Measurements from ENCODE around the gene FHL3.

The FHL3 gene

DNA sequence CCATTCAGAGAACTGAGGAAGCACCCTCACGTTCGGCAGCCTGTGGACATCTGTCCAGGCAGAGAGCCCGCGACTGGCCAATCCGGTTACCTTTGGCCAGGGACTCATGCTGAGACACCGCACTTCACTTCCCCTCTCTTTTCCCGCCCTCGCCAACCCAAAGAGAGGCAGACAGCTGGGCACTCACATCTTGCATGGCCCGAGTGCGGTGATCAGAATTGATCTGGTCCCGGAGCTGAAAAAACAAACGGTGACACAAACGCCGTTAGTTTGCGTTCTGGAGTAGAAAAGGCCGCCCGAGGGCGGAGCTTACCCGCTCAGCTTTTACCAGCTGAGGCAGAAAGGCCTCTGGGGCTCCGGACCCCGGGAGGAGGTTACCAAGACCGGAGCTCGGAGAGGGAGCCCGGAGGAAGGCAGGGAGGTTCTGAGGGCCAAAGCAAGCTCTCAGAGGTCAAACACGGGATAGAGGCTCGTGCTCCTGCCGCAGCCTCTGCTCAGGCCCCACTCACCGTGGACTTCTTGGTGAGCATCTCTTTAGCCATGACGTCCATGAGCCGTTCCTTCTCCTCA, 15.9 kb downstream of the FHL3 start:
- no peaks in the 10 kb centered on the region for H3K27me3 ChIP-seq (ENCODE audit: control insufficient read depth in 1 of 2, insufficient read depth in 1 of 2, low read length in 2 of 2)
- under 1% methylated on average over 30 of the region's 30 CpGs for WGBS
- peak overlapping the region; percentile 26 to 93 for H3K18ac ChIP-seq (ENCODE audit: low read depth in 1 of 2, low read length in 2 of 2)

DNA sequence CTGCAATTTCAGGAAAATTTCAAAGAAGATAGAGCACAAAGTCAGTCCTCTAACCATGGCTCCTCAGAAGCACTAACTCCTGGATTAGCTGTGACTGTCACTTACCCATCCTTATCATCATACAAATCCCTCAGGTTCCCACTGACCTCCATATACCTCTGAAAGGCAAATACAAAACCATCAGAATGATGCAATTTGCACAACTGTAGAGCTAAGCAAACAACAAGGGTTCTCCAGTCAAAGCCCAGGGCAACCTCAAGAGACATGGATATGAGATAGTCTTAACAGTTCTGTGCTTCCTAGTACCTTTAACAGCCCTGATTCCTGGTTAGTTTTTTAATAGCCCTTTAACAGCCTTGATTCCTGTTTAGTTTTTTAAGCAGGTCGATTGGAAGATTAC, 17.6 kb downstream of the FHL3 start:
- Histone ChIP-seq H2BK12ac (ENCODE audit: low read length in 2 of 2) (no peak overlapping the region), H4K8ac (ENCODE audit: low read length) (no peak overlapping the region), H3K27ac (ENCODE audit: low read length, poor library complexity, severe bottlenecking) (no peak overlapping the region), H2AK5ac (ENCODE audit: low read length, severe bottlenecking) (no peak overlapping the region), H3K18ac (ENCODE audit: low read depth in 1 of 2, low read length in 2 of 2) (no peak overlapping the region), H3K4ac (ENCODE audit: low read depth in 1 of 2, low read length in 2 of 2) (no peak overlapping the region), H2BK5ac (ENCODE audit: low read depth, low read length, poor library complexity, severe bottlenecking) (no peak overlapping the region), H4K91ac (ENCODE audit: low read length) (no peak overlapping the region), H3K4me2 (ENCODE audit: low read length, poor library complexity, severe bottlenecking) (no peak overlapping the region), H2BK15ac (ENCODE audit: low read depth, poor library complexity, severe bottlenecking) (no peak overlapping the region), H3K14ac (ENCODE audit: low read length in 2 of 2) (no peak overlapping the region), H3K27me3 (ENCODE audit: control insufficient read depth in 1 of 2, insufficient read depth in 1 of 2, low read length in 2 of 2) (no peaks in the 10 kb centered on the region), H3K9me3 (ENCODE audit: control insufficient read depth, low read length) (no peaks in the 10 kb centered on the region), H2BK120ac (ENCODE audit: low read depth, low read length) (no peak overlapping the region), H3K36me3 (ENCODE audit: control insufficient read depth in 1 of 2, insufficient read depth in 2 of 2, low read depth in 1 of 2, low read length in 2 of 2) (peaks cover 24 to 47% of the 10 kb centered on the region in 2 experiments), H3K23ac (ENCODE audit: low read length in 2 of 2) (no peak overlapping the region), H3K79me1 (replicated peaks; ENCODE audit: low read length, poor library complexity, severe bottlenecking) (peaks cover 16% of the 10 kb centered on the region), H3K4me1 (ENCODE audit: control insufficient read depth, insufficient read depth, low read depth, low read length) (peaks cover 5% of the 10 kb centered on the region), H3K9ac (ENCODE audit: low read length) (peak overlapping the region; percentile 89), H3K4me3 (ENCODE audit: insufficient read depth in 1 of 2, low read depth in 1 of 2, low read length in 2 of 2) (no peak overlapping the region), H2AFZ (ENCODE audit: low read depth, low read length) (no peak overlapping the region)
- no peak for DNase-seq
- WGBS = 43% methylated on average over 1 of the region's 1 CpG

More for the DNA sequence above, 15.9 kb downstream of the FHL3 start:
- Histone ChIP-seq H3K14ac (ENCODE audit: low read length in 2 of 2) (peak overlapping the region in 1 of 2 experiments; percentile 97), H4K91ac (ENCODE audit: low read length) (peak overlapping the region; percentile 23), H3K4me2 (ENCODE audit: low read length, poor library complexity, severe bottlenecking) (peak overlapping the region; percentile 94), H3K79me1 (replicated peaks; ENCODE audit: low read length, poor library complexity, severe bottlenecking) (peaks cover 18% of the 10 kb centered on the region), H3K36me3 (ENCODE audit: control insufficient read depth in 1 of 2, insufficient read depth in 2 of 2, low read depth in 1 of 2, low read length in 2 of 2) (peaks cover 14 to 36% of the 10 kb centered on the region in 2 experiments), H2AK5ac (ENCODE audit: low read length, severe bottlenecking) (peak overlapping the region; percentile 3), H2BK15ac (ENCODE audit: low read depth, poor library complexity, severe bottlenecking) (no peak overlapping the region), H3K9me3 (ENCODE audit: control insufficient read depth, low read length) (no peaks in the 10 kb centered on the region), H3K23ac (ENCODE audit: low read length in 2 of 2) (peak overlapping the region in 1 of 2 experiments; percentile 97), H3K4me1 (ENCODE audit: control insufficient read depth, insufficient read depth, low read depth, low read length) (peaks cover 5% of the 10 kb centered on the region), H2BK120ac (ENCODE audit: low read depth, low read length) (no peak overlapping the region), H3K9ac (ENCODE audit: low read length) (peak overlapping the region; percentile 89), H2BK12ac (ENCODE audit: low read length in 2 of 2) (peak overlapping the region in 1 of 2 experiments; percentile 31), H3K4ac (ENCODE audit: low read depth in 1 of 2, low read length in 2 of 2) (peak overlapping the region in 1 of 2 experiments; percentile 91), H4K8ac (ENCODE audit: low read length) (peak overlapping the region; percentile 20), H3K27ac (ENCODE audit: low read length, poor library complexity, severe bottlenecking) (peak overlapping the region; percentile 83), H3K4me3 (ENCODE audit: insufficient read depth in 1 of 2, low read depth in 1 of 2, low read length in 2 of 2) (peak overlapping the region; percentile 82 to 89), H2BK5ac (ENCODE audit: low read depth, low read length, poor library complexity, severe bottlenecking) (peak overlapping the region; percentile 33), H2AFZ (ENCODE audit: low read depth, low read length) (peak overlapping the region; percentile 96)
- DNase-seq = peak; percentile 53

- no peak overlapping the region for H3K23ac ChIP-seq (ENCODE audit: low read length in 2 of 2)
- H2BK5ac ChIP-seq (ENCODE audit: low read depth, low read length, poor library complexity, severe bottlenecking) = no peak overlapping the region
- no peak overlapping the region for H3K4me3 ChIP-seq (ENCODE audit: insufficient read depth in 1 of 2, low read depth in 1 of 2, low read length in 2 of 2)
- H3K79me1 ChIP-seq (replicated peaks; ENCODE audit: low read length, poor library complexity, severe bottlenecking) = peaks cover 20% of the 10 kb centered on the region
- no peaks in the 10 kb centered on the region for H3K4me1 ChIP-seq (ENCODE audit: control insufficient read depth, insufficient read depth, low read depth, low read length)
- no peak overlapping the region for H3K14ac ChIP-seq (ENCODE audit: low read length in 2 of 2)
- H3K27me3 ChIP-seq (ENCODE audit: control insufficient read depth in 1 of 2, insufficient read depth in 1 of 2, low read length in 2 of 2) = no peaks in the 10 kb centered on the region
- no peak overlapping the region for H2BK12ac ChIP-seq (ENCODE audit: low read length in 2 of 2)
- H2AFZ ChIP-seq (ENCODE audit: low read depth, low read length) = no peak overlapping the region
- no peak overlapping the region for H3K4ac ChIP-seq (ENCODE audit: low read depth in 1 of 2, low read length in 2 of 2)
- no peaks in the 10 kb centered on the region for H3K9me3 ChIP-seq (ENCODE audit: control insufficient read depth, low read length)
- H3K18ac ChIP-seq (ENCODE audit: low read depth in 1 of 2, low read length in 2 of 2) = no peak overlapping the region
- H2BK15ac ChIP-seq (ENCODE audit: low read depth, poor library complexity, severe bottlenecking) = no peak overlapping the region
- H2BK120ac ChIP-seq (ENCODE audit: low read depth, low read length) = no peak overlapping the region
- no peak overlapping the region for H2AK5ac ChIP-seq (ENCODE audit: low read length, severe bottlenecking)
- 100% methylated on average over 2 of the region's 2 CpGs for WGBS
- H4K91ac ChIP-seq (ENCODE audit: low read length) = no peak overlapping the region
- H3K27ac ChIP-seq (ENCODE audit: low read length, poor library complexity, severe bottlenecking) = no peak overlapping the region
- no peak overlapping the region for H3K9ac ChIP-seq (ENCODE audit: low read length)
- no peak for DNase-seq
- H3K4me2 ChIP-seq (ENCODE audit: low read length, poor library complexity, severe bottlenecking) = no peak overlapping the region
- H3K36me3 ChIP-seq (ENCODE audit: control insufficient read depth in 1 of 2, insufficient read depth in 2 of 2, low read depth in 1 of 2, low read length in 2 of 2) = peaks cover 45 to 88% of the 10 kb centered on the region in 2 experiments
- H4K8ac ChIP-seq (ENCODE audit: low read length) = no peak overlapping the region
These were observed 21.8 kb downstream of the FHL3 start for GRCh38 chr1:37983546-37983945.

- WGBS = 95% methylated on average over 4 of the region's 4 CpGs
- no peak overlapping the region for H2BK12ac ChIP-seq (ENCODE audit: low read length in 2 of 2)
- no peaks in the 10 kb centered on the region for H3K4me1 ChIP-seq (ENCODE audit: control insufficient read depth, insufficient read depth, low read depth, low read length)
- no peak overlapping the region for H3K4me3 ChIP-seq (ENCODE audit: insufficient read depth in 1 of 2, low read depth in 1 of 2, low read length in 2 of 2)
- no peak overlapping the region for H3K14ac ChIP-seq (ENCODE audit: low read length in 2 of 2)
- no peak overlapping the region for H3K27ac ChIP-seq (ENCODE audit: low read length, poor library complexity, severe bottlenecking)
- H2AFZ ChIP-seq (ENCODE audit: low read depth, low read length) = no peak overlapping the region
- H3K4ac ChIP-seq (ENCODE audit: low read depth in 1 of 2, low read length in 2 of 2) = no peak overlapping the region
- no peaks in the 10 kb centered on the region for H3K27me3 ChIP-seq (ENCODE audit: control insufficient read depth in 1 of 2, insufficient read depth in 1 of 2, low read length in 2 of 2)
- H2BK15ac ChIP-seq (ENCODE audit: low read depth, poor library complexity, severe bottlenecking) = no peak overlapping the region
- no peak overlapping the region for H3K23ac ChIP-seq (ENCODE audit: low read length in 2 of 2)
- no peak overlapping the region for H3K4me2 ChIP-seq (ENCODE audit: low read length, poor library complexity, severe bottlenecking)
- H2BK120ac ChIP-seq (ENCODE audit: low read depth, low read length) = no peak overlapping the region
- peaks cover 54 to 83% of the 10 kb centered on the region in 2 experiments for H3K36me3 ChIP-seq (ENCODE audit: control insufficient read depth in 1 of 2, insufficient read depth in 2 of 2, low read depth in 1 of 2, low read length in 2 of 2)
- H2BK5ac ChIP-seq (ENCODE audit: low read depth, low read length, poor library complexity, severe bottlenecking) = no peak overlapping the region
- no peak overlapping the region for H4K8ac ChIP-seq (ENCODE audit: low read length)
- H4K91ac ChIP-seq (ENCODE audit: low read length) = no peak overlapping the region
- no peaks in the 10 kb centered on the region for H3K9me3 ChIP-seq (ENCODE audit: control insufficient read depth, low read length)
- peaks cover 11% of the 10 kb centered on the region for H3K79me1 ChIP-seq (replicated peaks; ENCODE audit: low read length, poor library complexity, severe bottlenecking)
- no peak for DNase-seq
- no peak overlapping the region for H3K18ac ChIP-seq (ENCODE audit: low read depth in 1 of 2, low read length in 2 of 2)
- no peak overlapping the region for H3K9ac ChIP-seq (ENCODE audit: low read length)
- H2AK5ac ChIP-seq (ENCODE audit: low read length, severe bottlenecking) = no peak overlapping the region
These were observed 26.8 kb downstream of the FHL3 start for GRCh38 chr1:37978541-37978940.
